NK-92 (cell line): ENCODE measurements around the gene AQP12A.
"Not testable (repeated sequence)": the region's sequence is repeated elsewhere in the genome, so short reads cannot be mapped to it uniquely, and the experiment has no call there.

ENCODE experiments used
- DNase-seq: peaks from one replicate; lab custom pipeline; 2025; ENCODE audit not compliant: unreplicated experiment; lab: John Stamatoyannopoulos, UW

Gene AQP12A, protein sequence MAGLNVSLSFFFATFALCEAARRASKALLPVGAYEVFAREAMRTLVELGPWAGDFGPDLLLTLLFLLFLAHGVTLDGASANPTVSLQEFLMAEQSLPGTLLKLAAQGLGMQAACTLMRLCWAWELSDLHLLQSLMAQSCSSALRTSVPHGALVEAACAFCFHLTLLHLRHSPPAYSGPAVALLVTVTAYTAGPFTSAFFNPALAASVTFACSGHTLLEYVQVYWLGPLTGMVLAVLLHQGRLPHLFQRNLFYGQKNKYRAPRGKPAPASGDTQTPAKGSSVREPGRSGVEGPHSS

DNA sequence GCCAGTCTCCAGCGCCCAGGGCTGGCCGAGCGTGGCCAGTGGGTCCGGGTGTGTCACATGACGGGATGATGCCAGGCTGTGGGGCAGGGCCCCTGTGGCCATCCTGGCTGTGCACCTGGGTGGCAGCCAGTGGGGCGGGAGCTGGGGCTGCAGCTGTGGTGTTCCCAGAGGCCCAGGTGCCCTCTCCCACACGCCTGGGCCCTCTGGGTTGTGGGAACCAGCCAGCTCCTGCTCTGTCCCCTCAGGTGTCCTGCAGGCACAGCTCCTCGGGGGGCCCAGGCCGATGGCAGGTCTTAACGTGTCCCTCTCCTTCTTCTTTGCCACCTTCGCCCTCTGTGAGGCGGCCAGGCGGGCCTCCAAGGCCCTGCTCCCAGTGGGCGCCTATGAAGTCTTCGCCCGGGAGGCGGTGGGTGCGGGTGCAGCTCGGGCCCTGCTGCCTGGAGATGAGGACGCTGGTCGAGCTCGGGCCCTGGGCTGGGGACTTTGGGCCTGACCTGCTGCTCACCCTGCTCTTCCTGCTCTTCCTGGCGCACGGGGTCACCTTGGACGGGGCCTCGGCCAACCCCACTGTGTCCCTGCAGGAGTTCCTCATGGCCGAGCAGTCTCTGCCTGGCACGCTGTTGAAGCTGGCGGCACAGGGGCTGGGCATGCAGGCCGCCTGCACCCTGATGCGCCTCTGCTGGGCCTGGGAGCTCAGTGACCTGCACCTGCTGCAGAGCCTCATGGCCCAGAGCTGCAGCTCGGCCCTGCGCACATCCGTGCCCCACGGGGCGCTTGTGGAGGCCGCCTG is at the start of gene AQP12A:
Gene AQP12A (plus strand): TSS at position 236 of the 790 bp plus-strand sequence. CDS start 48 bp downstream, at position 284.
- not testable (repeated sequence) for DNase-seq

DNA sequence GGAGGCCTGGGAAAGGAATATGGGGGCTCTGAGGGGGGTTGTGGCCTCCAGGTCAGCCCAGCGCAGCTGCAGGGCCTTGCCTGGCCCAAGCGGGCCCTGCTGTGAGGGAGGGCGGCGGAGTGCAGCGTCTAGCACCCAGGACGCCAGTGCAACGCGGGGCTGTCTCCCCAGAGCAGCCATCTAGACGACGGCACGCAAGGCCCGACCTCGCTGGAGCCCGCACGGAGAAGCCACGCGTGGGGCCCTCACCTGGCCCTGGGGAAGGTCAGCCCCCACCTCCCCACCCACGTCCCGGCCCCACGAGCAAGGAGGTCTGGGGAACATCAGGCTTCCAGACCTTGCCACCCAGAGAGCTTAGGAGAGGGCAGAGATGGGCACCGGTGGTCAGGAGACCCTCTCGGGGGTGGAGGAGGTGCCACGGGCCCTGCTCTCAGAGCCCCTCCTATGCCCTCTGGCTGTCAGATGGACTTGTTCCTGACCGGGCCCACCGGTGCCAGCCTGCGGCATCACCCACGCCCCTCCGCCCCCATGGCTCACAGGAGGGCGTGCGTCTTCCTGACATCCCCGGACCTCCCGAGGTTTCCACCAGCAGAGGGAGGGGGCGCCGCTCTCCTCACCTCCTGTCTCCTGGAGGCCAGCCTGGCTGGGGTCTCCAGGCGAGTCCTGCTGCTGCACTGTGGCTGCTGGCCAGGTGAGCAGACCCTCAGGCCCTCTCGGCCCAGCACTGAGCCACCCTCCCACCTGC is 49.4 kb upstream of the AQP12A start:
- DNase-seq, result no peak

DNA sequence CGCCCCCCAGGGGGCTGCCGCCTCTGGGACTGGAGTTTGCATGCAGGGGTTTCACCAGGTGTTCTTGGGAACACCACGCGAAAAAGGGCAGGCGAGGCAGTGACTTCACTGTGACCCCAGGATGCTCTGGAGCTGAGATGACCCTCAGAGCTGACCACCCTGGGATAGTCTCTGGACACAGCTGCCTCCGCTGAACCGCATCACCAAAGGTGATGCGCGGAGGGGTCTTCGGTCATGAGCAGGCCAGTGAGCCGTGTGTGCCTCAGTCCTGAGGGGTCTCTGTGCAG is 48.9 kb upstream of the AQP12A start:
- DNase-seq, result no peak

DNA sequence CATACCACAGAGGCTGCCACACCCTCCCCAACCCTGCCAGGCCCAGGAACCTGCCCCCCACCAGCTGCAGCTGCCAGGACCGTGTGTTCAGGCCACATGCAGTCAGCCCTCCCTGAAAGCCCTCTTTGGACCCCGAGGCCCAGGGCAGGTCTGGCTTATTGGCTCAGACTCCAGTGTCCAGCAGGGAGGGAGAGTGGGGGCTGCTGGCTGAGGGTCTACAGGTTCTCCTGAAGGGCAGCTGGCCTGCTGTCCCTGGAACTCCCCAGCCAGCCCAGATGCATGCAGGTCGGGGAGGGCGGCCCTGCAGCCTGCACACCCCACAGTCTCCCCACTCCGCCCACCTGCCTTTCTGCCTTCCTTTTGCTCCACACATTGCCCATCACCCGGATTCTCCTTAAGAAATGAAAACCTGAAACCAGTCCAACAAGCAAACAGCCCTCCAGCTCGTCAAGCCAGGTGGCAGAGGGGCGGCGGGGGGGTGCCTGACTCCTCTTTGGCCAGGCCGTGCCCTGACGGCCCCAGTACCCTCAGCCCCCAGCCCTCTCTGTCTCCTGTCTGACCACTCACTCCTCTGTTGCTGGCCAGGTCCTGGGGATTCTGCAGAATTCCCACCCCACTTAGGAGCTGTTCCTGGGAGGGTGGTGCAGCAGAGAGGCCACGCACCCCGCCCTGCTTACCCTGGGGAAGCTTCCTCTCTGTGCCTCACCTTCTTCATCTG is 48.4 kb upstream of the AQP12A start:
- no peak for DNase-seq

DNA sequence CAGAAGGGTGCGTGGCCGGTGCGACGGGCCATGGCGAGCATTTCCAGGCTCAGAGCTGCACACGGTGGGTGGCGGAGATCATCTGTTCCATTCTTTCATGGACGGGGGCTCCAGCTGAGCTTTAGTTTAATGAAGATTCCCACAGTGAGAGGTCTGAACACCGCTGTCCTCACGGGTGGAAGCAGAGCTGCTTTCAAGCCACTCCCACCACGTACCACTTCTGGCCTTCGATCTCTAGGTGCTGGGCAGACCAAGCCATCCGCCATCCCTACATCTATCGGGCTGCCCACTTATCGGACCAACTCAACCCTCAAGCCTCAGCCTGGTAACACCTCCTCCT is 47.9 kb upstream of the AQP12A start:
- no peak for DNase-seq

DNA sequence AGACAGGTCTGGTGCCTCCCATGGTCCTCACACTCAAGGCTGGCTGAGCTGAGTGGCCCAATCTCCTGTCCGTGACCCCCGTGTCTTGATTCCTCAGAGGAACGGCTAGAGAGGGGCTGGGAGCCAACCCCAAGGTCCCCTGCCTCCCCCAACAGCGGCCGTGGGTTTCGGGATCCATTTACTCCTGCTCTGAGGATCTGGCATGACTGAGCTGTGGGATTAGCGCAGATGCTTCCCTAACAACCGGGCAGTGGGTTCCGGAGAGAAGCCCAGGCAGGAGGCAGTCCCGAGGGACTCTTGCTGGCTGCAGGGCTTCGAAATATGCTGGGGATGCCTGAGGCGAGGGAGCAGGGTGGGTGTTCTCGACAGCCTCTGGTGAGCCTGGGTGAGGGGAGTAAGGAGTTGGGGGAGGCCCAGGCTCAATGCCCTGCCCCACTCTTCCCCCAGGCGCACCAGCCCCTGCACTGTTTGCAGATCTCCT is 47.5 kb upstream of the AQP12A start:
- DNase-seq, result no peak

DNA sequence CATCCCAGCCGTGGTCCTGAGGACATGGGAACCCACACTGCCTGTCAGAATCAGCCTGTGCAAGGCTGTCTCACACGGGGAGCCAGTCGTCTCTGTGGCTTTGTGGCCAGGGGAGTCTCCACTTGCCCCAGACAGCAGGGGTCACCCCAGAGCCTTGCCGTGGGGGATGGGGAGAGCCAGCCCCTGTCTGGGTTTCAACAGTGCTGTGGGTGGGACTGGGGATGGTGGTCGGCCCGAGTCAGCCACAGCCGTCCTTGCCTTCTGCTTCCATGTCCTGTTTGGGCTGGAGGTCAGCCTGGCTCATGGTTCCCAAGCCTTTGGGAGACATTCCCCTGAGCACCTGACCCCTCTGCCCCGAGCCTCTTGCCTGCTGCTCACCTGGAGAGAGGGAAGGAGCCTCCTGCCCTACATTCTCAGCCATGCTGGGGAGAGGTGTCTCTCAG is 46.8 kb upstream of the AQP12A start:
- no peak for DNase-seq

DNA sequence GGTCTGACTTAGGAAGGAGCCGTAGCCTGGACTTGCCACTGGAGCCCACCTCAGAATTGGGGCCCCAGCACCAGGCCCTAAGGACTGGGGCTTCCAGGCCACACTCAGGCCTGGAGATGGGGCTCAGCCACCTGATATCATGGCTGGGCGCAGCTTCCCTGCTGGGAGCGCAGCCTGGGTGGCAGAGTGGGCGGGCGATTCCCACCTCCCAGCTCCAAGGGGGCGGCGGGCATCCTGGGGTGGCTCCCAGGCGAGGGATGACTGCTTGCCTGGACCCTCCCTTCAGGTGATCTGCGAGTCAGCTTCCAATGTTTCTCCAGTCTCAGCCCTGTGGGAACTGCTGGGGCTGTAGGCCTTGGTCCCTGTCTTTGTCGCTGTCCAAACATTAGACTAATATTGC is 46.3 kb upstream of the AQP12A start:
- no peak for DNase-seq

DNA sequence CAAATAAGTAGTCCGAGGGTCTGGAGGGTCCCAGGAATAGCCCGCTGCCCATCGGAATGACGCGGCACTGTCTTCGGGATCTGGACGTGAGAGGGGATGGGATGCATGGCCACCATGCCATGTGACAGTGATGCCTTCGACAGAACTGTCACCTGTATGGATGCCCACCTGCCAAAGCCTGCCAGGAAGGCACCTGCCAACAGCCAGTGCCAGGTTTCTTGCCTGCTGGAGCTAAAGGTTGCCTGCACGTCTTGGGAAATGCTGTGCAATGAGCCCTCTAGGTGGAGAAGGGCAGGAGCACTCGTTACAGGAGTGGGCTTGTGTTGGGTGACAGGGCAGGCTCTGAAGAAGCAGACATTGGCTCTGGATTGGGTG is 45.9 kb upstream of the AQP12A start:
- DNase-seq, result no peak

DNA sequence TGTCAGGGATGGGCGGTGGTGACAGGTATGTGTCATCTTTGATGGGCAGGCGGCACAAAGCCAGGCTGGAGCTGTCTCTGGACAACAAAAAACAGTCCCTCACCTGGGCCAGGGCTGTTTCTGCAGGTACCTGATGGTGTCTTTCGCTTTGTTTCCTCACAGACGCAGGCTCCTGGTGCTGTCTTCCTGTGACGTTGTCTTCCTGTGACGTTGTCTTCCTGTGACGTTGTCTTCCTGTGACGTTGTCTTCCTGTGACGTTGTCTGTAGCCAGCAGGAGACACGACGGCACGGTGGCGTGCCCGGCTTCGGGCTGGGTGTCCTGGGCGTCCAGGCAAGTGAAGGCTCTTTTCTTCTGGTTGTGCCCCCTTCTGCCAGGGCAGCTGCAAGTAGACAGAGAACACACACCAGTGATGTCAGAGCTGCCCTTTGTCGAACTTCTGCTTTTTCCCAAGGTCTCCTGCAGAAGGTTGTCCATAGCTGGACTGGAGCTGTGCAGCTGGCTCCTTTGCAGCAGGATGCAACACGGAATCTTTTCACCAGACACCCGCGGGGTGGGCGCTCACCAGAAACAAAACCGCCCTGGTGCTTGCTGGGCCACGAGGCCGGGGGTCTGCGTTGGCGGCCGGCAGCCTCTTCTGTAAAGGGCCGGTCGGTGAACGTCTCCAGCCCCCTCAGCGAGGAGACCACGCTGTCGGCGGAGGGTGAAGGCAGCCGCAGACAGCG is 45.3 kb upstream of the AQP12A start:
- no peak for DNase-seq

DNA sequence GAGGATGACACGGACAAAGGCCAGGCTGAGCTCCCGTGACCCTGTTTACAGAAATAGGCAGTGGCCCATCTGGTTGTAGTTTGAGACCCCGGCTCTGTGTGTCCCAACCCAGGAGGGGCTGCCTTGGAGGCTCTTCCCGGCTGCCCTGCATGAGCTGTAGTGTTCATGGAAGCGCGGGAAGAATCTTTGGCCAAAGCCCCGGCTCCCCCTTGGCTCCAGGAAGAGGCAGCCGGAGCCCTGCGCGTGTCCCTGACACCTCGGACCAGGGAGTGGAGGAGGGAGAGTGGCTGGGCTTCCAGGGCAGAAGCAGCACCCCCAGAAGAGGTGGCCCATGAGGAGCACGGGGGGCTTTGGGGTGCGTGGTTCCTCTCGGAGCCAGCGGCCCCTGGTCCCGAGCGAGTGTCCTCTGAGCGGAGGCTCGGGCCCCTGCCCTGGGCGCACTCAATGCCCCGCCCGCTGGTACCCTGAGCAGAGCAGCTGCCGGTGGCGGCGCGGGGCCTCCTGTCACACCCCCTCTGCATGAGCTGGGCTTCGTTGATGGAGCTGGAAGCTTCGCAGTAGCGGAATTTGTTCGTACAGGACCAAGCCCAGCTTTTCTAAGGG is 44.7 kb upstream of the AQP12A start:
- DNase-seq, result no peak

DNA sequence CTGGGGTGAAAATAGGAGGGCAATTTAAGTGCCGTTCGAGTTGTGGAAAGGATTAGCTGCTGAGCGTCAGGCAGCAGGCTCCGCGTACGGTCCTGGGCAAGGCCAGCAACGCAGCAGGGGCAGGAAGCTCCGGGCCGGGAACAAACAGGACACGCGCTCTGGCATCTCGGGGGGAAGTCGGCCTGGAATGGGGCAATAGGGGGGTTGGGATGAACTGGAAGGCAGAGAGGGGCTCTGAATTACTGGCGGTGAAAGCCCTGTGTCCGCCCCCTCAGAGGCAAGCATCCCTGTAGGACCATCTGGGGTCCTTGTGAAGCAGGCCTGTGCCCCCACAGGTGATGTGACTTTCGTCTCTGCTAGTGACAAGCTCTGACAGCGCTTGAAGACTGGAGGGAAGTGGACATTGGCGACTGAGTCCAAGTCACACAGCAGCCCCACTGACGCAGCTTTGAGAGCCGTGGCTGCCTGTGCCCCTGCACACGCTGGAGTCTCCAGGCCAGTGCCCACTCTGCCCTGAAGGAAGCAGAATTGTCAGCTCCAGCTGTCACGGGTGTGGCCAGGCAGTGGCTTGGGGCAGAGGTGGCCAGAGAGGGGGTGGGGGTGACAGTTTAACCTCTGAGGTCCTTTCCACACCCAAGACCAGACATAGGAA is 44.0 kb upstream of the AQP12A start:
- DNase-seq, result no peak

DNA sequence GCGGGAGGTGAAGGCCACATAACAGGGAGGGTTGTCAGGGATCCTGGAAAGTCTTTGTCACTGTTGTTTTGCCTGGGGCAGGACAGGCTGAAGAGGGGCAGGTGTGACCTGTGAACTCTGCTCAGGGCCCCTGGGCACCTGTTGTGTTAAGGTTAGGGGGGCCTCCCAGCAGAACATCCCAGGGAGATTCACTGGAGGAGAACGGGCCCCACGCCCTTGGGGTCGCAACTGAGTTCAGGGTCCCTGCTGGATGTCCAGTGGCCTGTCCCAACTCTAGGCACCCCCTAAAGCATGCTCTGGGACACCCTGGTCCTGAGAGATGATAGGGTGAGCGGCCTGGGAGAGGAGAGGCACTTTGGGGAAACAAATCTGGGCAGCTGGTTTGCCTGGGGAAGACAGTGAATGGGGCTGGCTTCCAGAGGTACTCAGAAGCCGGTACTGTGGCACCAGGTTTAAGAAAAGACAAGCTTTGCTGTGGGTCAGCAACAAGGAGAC is 43.5 kb upstream of the AQP12A start:
- no peak for DNase-seq

DNA sequence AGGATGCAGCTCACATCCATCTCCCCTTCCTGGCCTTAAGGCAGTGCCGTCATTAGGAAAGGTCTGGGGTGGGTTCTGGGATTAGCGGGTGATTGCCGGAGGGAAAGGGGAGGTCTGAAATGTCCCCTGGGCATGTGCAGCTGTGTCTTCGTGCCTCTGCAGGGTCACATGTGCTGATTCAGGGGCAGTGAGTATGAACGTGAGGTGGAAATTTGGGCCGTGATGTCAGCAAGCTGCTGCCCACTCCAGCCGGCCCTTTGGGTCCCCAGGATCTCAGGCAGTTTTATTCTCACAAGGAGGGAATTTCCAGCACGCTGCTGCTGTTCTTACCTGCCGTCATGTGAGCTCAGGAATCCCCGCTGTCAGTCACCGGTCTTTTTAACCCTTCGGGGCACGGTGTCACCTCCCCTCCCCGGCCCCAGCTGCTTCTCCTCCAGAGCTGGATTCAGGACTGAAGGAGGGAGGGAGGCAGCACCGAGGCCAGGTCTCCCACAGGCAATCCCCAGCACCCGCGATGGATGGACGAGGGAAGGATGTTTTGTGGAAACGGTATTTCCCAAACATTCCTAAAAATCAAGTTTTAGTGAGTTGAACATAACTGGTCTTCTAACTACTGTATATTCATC is 42.9 kb upstream of the AQP12A start:
- DNase-seq, result no peak

DNA sequence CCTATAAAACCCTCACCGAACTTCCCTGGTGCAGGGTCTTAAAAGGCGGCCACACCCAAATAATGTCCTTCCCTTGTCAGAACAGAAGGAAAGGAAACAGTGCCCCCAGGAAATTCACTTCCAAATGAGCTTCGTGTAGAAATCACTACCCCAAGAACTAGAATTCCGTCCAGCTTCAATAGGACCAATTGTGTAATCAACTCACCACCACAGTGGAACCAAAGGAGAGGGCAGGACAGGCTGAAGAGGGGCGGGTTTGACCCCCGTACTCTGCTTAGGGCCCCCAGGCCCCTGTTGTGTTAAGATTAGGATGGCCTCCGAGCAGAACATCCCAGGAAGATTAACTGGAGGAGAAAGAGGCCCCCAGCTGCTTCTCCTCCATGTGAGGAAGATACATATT is 42.3 kb upstream of the AQP12A start:
- DNase-seq, result no peak

DNA sequence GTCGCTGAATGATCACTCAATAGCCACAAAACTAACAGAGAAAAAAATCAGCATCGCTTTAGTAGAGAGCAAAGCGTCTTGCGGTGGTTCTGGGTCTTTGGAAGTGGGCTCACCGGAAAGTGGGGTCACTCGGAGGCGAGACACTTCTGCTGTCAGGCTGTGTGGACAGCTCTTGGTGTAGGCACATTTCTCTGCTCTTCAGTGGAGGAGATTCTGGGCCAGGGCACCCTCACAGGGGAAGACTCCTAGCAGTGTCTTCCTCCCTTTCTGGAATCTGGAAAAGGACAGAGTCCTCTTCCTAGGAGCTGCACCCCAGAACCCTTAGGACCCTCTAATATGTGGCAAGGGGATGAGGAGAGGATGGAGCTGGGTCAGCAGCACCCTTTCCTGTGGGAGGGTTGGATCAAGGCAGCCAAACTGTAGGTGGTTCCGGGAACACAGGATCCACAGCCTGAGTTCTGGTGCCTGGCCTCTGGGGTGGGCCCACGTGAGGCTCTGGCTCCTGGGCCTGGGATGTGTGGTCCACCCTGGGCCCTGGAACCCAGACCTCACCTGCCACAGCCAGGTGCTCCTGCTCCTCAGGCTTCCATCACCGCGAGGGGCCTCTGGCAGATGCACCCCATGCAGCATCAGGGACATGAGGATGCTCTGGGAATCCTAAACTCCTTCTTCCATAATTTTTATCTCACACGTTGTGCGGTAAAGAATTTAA is 41.3 kb upstream of the AQP12A start:
- no peak for DNase-seq

DNA sequence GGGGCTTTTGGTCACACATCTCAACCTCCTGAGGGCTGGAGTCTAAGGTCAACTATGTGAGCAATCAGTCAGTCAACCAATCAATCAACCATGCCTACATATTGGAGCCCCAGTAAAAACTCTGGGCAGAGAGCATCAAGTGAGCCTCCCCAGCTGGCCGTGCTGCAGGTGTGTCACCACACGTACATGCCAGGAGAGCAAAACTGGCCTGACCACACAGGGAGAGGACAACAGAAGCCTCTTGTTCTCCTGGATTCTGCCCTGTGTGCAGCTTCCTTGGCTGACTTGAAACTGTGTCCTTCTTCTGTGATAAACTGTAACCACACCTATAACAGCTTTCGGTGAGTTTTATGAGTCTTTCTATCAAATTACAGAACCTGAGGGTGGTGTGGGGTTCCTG is 40.5 kb upstream of the AQP12A start:
- DNase-seq, result no peak
